SH-SY5Y (cell line): ENCODE results near the gene BCL11A.

Experiments
- GATA2 ChIP-seq: IDR thresholded peaks from 2 replicates; pipeline ENCODE4 v1.6.1; 2011; ENCODE audit warnings: mild to moderate bottlenecking, low read depth, low read length
- GATA3 ChIP-seq: IDR thresholded peaks from 2 replicates; pipeline ENCODE4 v1.6.1; 2011; ENCODE audit warnings: low read depth, mild to moderate bottlenecking, low read length, moderate library complexity

DNA sequence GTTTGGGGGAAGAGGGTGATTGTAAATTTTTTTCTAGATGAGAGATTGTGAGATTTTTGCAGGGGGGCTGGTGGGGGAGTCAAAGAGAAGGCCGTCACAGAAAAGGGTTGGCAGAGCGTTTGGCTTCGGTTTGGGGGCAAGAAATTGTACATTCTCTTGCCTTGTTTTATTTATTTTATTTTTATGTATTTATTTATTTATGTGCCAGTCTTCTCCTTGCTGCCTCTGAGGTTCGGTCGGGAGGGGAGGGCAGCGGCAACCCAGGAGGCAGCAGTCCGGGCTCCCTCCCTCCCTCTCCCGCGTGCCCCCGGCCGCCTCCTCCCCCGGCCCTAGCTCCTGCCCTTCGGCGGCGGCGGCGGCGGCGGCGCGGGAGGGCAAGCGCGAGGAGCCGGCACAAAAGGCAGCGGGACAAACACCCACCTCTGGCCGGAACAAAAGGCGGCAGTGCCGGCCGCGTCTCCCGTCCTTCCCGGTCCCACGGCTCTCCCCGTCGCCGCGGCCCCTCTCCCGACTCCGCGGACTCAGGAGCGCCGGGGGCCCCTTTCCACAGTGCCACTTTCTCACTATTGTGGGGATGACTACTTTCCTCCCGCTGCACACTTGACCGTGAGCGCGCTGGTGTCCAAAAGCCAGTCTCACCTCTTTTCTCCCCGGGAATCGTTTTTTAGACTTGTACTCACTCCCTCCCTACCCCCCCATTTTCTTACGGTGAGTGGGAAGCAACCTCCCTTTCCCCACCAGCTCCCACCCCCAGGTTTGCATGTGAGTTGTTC lies 1.2 kb downstream of the BCL11A start:
- TF ChIP-seq GATA2 (no peak), GATA3 (no peak)
